GM06990 (cell line): ENCODE data around the gene THRSP.

Source experiments
- DNase-seq: peaks from one replicate; pipeline ENCODE4 v3.0.0-alpha.2; 2011; ENCODE audit not compliant: insufficient read length; ENCODE audit errors: extremely low read depth
- H3K27me3 ChIP-seq: replicated peaks from 2 replicates; pipeline ENCODE4 v1.6.0; 2011; ENCODE audit warnings: low read length; ENCODE audit not compliant: control insufficient read depth, insufficient read depth
- H3K36me3 ChIP-seq: 2 replicates; pipeline ENCODE4 v1.5.1; 2011; ENCODE audit warnings: low read length; ENCODE audit not compliant: control insufficient read depth, insufficient read depth
- H3K4me3 ChIP-seq: replicated peaks from 2 replicates; pipeline ENCODE4 v1.5.1; 2011; ENCODE audit warnings: low read depth, mild to moderate bottlenecking, control low read depth, low read length
- TF ChIP-seq, protein P1 (sequence below): IDR thresholded peaks from 2 replicates; pipeline ENCODE4 v1.5.1; 2011; ENCODE audit warnings: low read length, control low read depth, mild to moderate bottlenecking, inconsistent platforms; ENCODE audit not compliant: insufficient read depth, poor library complexity, severe bottlenecking

THRSP gene

DNA sequence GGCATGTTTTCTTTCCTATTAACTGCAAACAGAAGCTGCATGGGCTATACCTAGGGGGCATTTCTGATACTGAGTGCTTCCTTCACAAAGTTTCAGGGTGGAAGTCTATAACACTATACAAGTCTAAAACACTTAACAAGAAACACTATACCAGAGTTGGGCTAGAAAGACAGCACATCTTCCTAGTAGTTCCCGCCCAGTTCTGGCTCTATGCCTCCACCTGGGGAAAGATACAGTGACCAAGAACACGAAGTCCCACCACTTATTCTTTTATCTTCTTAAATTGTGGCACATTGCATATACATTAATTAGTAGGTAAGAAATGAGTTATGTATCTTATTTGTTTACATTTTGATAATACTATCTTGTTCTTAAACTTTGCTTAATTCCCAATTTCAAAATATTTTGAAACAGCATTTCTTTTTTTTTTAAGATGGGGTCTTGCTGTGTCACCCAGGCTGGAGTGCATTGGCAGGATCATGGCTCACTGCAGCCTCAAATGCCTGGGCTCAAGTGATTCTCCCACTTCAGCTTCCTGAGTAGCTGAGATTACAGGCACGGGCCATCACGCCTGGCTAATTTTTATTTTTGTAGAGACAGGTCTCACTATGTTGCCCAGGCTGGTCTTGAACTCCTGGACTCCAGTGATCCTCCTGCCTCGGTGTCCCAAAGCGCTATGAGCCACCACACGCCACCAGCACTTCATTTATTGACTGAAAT lies 34.2 kb downstream of the THRSP start:
- no peak overlapping the region for H3K4me3 ChIP-seq
- TF ChIP-seq, protein P1, sequence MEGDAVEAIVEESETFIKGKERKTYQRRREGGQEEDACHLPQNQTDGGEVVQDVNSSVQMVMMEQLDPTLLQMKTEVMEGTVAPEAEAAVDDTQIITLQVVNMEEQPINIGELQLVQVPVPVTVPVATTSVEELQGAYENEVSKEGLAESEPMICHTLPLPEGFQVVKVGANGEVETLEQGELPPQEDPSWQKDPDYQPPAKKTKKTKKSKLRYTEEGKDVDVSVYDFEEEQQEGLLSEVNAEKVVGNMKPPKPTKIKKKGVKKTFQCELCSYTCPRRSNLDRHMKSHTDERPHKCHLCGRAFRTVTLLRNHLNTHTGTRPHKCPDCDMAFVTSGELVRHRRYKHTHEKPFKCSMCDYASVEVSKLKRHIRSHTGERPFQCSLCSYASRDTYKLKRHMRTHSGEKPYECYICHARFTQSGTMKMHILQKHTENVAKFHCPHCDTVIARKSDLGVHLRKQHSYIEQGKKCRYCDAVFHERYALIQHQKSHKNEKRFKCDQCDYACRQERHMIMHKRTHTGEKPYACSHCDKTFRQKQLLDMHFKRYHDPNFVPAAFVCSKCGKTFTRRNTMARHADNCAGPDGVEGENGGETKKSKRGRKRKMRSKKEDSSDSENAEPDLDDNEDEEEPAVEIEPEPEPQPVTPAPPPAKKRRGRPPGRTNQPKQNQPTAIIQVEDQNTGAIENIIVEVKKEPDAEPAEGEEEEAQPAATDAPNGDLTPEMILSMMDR = no peak
- no peaks in the 10 kb centered on the region for H3K27me3 ChIP-seq
- no peak for DNase-seq
- H3K36me3 ChIP-seq = peaks cover 4% of the 10 kb centered on the region

DNA sequence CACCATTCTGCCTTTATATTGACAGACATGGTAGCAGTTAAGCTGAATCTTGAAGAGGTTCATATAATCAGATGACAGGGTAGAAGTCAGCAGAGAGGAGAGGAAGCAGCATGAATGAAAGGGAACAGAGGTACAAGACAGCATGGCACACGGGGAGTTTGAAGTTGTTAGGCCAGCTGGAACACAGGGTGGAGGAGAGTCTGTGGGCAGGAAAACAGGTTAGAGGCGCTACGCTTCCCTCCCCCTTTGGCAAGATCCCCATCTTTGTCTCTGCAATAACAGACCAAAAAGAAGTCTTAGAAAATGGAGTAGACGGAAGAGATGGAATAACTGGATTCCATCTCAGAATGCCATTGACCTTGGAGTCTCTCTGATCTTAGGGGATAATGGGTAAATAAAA lies 36.0 kb downstream of the THRSP start:
- Histone ChIP-seq H3K27me3 (no peaks in the 10 kb centered on the region), H3K36me3 (peaks cover 4% of the 10 kb centered on the region), H3K4me3 (no peak overlapping the region)
- TF ChIP-seq, protein P1 = no peak
- DNase-seq = no peak

GRCh38 chr11:78100261-78100660 lies 36.6 kb downstream of the THRSP start:
- peaks cover 4% of the 10 kb centered on the region for H3K36me3 ChIP-seq
- H3K4me3 ChIP-seq = no peak overlapping the region
- TF ChIP-seq, protein P1 = no peak
- no peaks in the 10 kb centered on the region for H3K27me3 ChIP-seq
- DNase-seq = no peak

DNA sequence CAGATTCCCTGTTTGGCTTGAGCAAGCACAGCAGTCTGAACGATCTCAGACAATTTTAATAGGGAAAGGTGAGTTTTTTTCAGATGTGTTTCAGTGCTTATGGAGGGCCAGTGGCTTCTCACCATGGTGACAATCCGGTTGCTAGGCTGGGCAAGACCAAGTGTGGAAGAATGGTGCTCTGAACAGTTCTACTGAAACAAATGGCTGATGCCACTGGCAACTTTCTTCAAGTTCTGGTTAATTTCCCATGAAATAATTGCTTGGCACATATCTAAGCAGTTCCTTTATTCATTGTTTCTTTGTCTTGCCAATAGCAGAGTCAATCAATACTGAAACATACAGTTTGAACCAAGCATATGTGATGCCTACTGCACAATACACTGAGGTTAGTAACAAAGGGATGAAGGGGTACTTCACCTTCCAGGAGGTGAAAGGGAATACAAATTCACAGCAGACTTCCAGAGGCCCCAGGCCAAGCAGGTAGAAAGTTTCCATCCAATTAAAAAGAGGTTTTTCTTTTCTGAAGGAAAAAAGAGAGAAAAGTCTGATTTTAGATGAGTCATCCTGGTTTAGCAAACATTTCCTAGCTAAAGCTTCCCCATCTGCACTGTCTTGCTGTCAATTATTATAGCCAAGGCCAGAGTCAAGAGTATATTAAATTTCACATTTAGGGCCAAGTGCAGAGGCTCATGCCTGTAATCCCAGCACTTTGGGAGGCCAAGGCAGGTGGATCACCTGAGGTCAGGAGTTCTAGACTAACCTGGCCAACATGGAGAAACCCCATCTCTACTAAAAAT lies 37.2 kb downstream of the THRSP start:
- DNase-seq = no peak
- Histone ChIP-seq H3K36me3 (peaks cover 4% of the 10 kb centered on the region), H3K27me3 (no peaks in the 10 kb centered on the region), H3K4me3 (no peak overlapping the region)
- TF ChIP-seq, protein P1 = no peak

DNA sequence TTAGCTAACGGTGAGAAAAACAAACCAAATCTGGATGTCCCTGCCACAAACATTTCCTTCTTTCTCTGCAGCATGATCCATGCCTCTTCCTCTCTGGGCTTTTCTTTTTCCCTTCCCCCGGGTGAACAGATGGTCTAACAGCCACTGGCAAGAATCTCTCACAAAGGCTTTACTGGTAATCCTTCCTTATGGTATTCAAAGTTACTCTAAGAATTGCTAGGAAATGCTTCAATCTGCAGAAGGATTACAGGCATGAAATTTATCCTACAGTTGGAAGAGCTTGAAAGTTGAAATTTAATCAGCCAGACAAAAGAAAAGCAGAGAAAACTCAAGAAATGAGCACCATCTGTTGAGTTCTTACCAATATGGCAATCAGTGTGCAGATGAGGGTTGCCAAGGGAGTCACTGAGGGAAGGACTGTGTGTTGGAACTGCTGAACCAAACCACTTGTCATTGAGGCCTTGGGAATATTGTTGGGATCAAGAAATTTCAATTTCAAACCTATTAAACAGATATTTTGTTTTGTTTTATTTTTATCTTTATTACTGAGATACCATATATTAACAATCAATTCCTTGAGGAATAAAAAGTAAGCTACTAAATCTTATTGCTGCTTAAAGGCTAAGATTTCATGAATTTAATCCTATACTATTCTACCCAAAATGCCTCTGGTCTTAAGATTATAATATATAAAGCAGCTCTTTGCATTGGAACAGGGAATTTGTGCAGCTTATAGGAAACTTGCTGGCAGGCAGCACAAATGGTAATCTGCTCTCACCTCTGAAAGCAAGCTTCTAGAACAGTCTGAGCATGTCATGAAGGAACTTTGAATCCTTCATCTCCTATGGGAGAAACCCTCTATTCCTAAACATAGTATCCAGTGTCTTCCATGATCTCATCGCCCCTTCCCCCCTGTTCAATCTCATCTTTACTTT lies 45.7 kb downstream of the THRSP start:
- no peak for DNase-seq
- Histone ChIP-seq H3K36me3 (peaks cover 3% of the 10 kb centered on the region), H3K4me3 (no peak overlapping the region), H3K27me3 (no peaks in the 10 kb centered on the region)
- TF ChIP-seq, protein P1 = no peak
